ENCODE measurements around the gene CHADL. TPM values are rescaled to one million over a fixed set of nuclear protein-coding genes. Genes with fewer than 3 reads are reported as not detected.
A peak's percentile ranks its signal among the peaks of the same experiment; 100 is the strongest.

Gene CHADL
- total and polyA plus RNA-seq, 10 of the 15 experiments (the other 5 are each of a cell fraction or from before 2014, with no cell fraction given) = 0.24 TPM; not detected in 9

DNA sequence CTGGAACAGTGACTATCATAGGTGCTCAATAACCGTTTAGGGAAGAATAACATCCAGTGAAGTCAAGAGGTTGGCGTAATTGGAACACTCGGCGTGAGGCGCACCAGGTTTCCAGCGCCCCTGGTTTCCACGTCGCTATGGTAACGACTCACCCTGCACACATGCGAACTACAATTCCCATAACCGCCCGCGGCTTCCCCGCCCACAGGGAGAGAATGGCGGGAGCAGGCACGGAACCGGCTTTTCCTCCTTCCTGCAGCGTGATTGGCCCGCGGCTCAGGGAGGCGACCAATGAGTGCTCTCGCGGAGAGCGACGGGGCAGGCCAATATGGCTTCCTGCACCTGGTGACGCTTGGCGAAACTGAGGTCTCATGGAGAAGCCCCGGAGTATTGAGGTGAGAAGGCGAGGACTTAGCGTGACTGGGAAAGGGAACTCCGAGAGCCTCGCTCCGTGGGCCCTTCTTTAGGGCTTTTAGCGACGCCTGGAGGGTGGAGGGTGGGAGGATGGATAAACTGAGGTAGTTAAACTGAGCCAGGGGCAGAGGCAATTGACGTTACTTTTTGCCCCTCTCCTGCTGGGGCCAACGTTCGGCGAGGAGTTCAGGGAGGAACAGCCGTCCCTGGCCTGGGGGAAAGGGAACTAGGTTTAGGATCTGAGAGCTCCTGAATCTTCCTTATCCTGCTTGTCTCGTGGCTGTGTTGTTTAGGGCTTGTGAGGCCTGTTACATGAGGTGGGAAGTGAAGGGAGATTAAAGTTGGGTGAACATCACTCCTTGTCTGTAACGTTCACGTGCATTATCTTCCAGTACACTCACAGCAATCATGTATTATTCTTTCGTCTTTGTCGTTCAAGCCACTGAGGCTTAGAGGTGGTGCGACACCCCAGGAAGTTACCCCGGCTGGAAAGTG, 35.5 kb downstream of the CHADL start, which contains the start of gene L3MBTL2 (continued):
- TF ChIP-seq, protein P1, sequence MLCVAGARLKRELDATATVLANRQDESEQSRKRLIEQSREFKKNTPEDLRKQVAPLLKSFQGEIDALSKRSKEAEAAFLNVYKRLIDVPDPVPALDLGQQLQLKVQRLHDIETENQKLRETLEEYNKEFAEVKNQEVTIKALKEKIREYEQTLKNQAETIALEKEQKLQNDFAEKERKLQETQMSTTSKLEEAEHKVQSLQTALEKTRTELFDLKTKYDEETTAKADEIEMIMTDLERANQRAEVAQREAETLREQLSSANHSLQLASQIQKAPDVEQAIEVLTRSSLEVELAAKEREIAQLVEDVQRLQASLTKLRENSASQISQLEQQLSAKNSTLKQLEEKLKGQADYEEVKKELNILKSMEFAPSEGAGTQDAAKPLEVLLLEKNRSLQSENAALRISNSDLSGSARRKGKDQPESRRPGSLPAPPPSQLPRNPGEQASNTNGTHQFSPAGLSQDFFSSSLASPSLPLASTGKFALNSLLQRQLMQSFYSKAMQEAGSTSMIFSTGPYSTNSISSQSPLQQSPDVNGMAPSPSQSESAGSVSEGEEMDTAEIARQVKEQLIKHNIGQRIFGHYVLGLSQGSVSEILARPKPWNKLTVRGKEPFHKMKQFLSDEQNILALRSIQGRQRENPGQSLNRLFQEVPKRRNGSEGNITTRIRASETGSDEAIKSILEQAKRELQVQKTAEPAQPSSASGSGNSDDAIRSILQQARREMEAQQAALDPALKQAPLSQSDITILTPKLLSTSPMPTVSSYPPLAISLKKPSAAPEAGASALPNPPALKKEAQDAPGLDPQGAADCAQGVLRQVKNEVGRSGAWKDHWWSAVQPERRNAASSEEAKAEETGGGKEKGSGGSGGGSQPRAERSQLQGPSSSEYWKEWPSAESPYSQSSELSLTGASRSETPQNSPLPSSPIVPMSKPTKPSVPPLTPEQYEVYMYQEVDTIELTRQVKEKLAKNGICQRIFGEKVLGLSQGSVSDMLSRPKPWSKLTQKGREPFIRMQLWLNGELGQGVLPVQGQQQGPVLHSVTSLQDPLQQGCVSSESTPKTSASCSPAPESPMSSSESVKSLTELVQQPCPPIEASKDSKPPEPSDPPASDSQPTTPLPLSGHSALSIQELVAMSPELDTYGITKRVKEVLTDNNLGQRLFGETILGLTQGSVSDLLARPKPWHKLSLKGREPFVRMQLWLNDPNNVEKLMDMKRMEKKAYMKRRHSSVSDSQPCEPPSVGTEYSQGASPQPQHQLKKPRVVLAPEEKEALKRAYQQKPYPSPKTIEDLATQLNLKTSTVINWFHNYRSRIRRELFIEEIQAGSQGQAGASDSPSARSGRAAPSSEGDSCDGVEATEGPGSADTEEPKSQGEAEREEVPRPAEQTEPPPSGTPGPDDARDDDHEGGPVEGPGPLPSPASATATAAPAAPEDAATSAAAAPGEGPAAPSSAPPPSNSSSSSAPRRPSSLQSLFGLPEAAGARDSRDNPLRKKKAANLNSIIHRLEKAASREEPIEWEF (IDR thresholded peaks at IDR 0.05; ENCODE audit: insufficient replicate concordance, low read depth, low read length) = no peak
- peak; percentile 94 for TF ChIP-seq HCFC1 (IDR thresholded peaks at IDR 0.05; ENCODE audit: low read length)
- 0 out of 3 replicates have a peak, but pooled peaks have one; percentile 68 for TF ChIP-seq POU2F2 (IDR thresholded peaks at IDR 0.05; ENCODE audit: borderline replicate concordance, low read depth, low read length)
- no peak for TF ChIP-seq ZNF274 (IDR thresholded peaks at IDR 0.05; ENCODE audit: insufficient read depth, insufficient read length)
- TF ChIP-seq HDGF (IDR thresholded peaks at IDR 0.05) = peak; percentile 72
- TF ChIP-seq IRF4 (IDR thresholded peaks at IDR 0.05; ENCODE audit: low read depth, low read length) = no peak
- peak; percentile 80 for TF ChIP-seq RUNX3 (IDR thresholded peaks at IDR 0.05; ENCODE audit: low read length)
- TF ChIP-seq, protein P2, sequence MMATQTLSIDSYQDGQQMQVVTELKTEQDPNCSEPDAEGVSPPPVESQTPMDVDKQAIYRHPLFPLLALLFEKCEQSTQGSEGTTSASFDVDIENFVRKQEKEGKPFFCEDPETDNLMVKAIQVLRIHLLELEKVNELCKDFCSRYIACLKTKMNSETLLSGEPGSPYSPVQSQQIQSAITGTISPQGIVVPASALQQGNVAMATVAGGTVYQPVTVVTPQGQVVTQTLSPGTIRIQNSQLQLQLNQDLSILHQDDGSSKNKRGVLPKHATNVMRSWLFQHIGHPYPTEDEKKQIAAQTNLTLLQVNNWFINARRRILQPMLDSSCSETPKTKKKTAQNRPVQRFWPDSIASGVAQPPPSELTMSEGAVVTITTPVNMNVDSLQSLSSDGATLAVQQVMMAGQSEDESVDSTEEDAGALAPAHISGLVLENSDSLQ (IDR thresholded peaks at IDR 0.05) = peak; percentile 73
- TF ChIP-seq TCF12 (IDR thresholded peaks at IDR 0.05; ENCODE audit: low read depth, low read length) = peak; percentile 62; the same call in 1 of the 2 replicates
- TF ChIP-seq LARP7 (IDR thresholded peaks at IDR 0.05) = peak; percentile 44
- TF ChIP-seq, protein P3, sequence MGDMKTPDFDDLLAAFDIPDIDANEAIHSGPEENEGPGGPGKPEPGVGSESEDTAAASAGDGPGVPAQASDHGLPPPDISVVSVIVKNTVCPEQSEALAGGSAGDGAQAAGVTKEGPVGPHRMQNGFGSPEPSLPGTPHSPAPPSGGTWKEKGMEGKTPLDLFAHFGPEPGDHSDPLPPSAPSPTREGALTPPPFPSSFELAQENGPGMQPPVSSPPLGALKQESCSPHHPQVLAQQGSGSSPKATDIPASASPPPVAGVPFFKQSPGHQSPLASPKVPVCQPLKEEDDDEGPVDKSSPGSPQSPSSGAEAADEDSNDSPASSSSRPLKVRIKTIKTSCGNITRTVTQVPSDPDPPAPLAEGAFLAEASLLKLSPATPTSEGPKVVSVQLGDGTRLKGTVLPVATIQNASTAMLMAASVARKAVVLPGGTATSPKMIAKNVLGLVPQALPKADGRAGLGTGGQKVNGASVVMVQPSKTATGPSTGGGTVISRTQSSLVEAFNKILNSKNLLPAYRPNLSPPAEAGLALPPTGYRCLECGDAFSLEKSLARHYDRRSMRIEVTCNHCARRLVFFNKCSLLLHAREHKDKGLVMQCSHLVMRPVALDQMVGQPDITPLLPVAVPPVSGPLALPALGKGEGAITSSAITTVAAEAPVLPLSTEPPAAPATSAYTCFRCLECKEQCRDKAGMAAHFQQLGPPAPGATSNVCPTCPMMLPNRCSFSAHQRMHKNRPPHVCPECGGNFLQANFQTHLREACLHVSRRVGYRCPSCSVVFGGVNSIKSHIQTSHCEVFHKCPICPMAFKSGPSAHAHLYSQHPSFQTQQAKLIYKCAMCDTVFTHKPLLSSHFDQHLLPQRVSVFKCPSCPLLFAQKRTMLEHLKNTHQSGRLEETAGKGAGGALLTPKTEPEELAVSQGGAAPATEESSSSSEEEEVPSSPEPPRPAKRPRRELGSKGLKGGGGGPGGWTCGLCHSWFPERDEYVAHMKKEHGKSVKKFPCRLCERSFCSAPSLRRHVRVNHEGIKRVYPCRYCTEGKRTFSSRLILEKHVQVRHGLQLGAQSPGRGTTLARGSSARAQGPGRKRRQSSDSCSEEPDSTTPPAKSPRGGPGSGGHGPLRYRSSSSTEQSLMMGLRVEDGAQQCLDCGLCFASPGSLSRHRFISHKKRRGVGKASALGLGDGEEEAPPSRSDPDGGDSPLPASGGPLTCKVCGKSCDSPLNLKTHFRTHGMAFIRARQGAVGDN (IDR thresholded peaks at IDR 0.05) = peak; percentile 70
- no peak for TF ChIP-seq SMC3 (IDR thresholded peaks at IDR 0.05; ENCODE audit: borderline replicate concordance, low read length)
- TF ChIP-seq, protein P4, sequence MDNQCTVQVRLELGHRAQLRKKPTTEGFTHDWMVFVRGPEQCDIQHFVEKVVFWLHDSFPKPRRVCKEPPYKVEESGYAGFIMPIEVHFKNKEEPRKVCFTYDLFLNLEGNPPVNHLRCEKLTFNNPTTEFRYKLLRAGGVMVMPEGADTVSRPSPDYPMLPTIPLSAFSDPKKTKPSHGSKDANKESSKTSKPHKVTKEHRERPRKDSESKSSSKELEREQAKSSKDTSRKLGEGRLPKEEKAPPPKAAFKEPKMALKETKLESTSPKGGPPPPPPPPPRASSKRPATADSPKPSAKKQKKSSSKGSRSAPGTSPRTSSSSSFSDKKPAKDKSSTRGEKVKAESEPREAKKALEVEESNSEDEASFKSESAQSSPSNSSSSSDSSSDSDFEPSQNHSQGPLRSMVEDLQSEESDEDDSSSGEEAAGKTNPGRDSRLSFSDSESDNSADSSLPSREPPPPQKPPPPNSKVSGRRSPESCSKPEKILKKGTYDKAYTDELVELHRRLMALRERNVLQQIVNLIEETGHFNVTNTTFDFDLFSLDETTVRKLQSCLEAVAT (IDR thresholded peaks at IDR 0.05) = 0 out of 2 replicates have a peak, but pooled peaks have one; percentile 33
- TF ChIP-seq ASH2L (IDR thresholded peaks at IDR 0.05; ENCODE audit: borderline replicate concordance, low read depth) = peak; percentile 37; the same call in 1 of the 2 replicates
